Astrocyte (in vitro differentiated cells and primary cell): ENCODE measurements around the gene TOMM40L. TPM values are rescaled to one million over a fixed set of nuclear protein-coding genes. Genes with fewer than 3 reads are reported as not detected.

ENCODE experiments used
- DNase-seq: peaks from one replicate; pipeline ENCODE4 v3.0.0-alpha.2; 2010; ENCODE audit warnings: low read depth
- FAIRE-seq: peaks from 2 replicates; lab custom pipeline; 2011; peaks lifted over from hg19 to GRCh38; lab: Jason Lieb, UNC
- H2AFZ ChIP-seq: 2 replicates; pipeline ENCODE4 v1.6.0; 2012; ENCODE audit warnings: low read depth, low read length, inconsistent platforms
- H3K27ac ChIP-seq: 2 replicates; pipeline ENCODE4 v1.5.1; 2011; ENCODE audit warnings: low read depth, low read length, inconsistent platforms
- H3K27me3 ChIP-seq: 2 replicates; pipeline ENCODE4 v1.6.0; 2011; ENCODE audit warnings: low read length, inconsistent platforms; ENCODE audit not compliant: insufficient read depth
- H3K36me3 ChIP-seq: 2 replicates; pipeline ENCODE4 v1.5.1; 2011; ENCODE audit warnings: low read length, inconsistent platforms; ENCODE audit not compliant: insufficient read depth
- H3K4me1 ChIP-seq: 2 replicates; pipeline ENCODE4 v1.5.1; 2011; ENCODE audit warnings: low read length, inconsistent platforms; ENCODE audit not compliant: insufficient read depth
- H3K4me2 ChIP-seq: 2 replicates; pipeline ENCODE4 v1.6.0; 2012; ENCODE audit warnings: low read length, inconsistent platforms
- H3K4me3 ChIP-seq: 2 replicates; pipeline ENCODE4 v1.5.1; 2011; ENCODE audit warnings: low read depth, mild to moderate bottlenecking, low read length, inconsistent platforms; ENCODE audit not compliant: insufficient read depth
- H3K79me2 ChIP-seq: 2 replicates; pipeline ENCODE4 v1.6.0; 2012; ENCODE audit warnings: mild to moderate bottlenecking, low read length, inconsistent platforms; ENCODE audit not compliant: insufficient read depth
- H3K9ac ChIP-seq: 2 replicates; pipeline ENCODE4 v1.6.0; 2012; ENCODE audit warnings: mild to moderate bottlenecking, low read length, inconsistent platforms
- H3K9me3 ChIP-seq: 2 replicates; pipeline ENCODE4 v1.5.1; 2012; ENCODE audit warnings: low read depth, mild to moderate bottlenecking, low read length, inconsistent platforms; ENCODE audit not compliant: insufficient read depth
- H4K20me1 ChIP-seq: 2 replicates; pipeline ENCODE4 v1.6.0; 2012; ENCODE audit warnings: low read length, inconsistent platforms; ENCODE audit not compliant: insufficient read depth
- H3K27ac Mint-ChIP-seq: one replicate; pipeline ENCODE4 v1.8.0; 2021; ENCODE audit warnings: mild to moderate bottlenecking, mixed read lengths; ENCODE audit not compliant: unreplicated experiment
- H3K27me3 Mint-ChIP-seq: one replicate; pipeline ENCODE4 v1.8.0; 2021; ENCODE audit warnings: low read depth, mixed read lengths; ENCODE audit not compliant: unreplicated experiment
- H3K36me3 Mint-ChIP-seq: one replicate; pipeline ENCODE4 v1.8.0; 2021; ENCODE audit warnings: low read depth, mixed read lengths; ENCODE audit not compliant: unreplicated experiment
- H3K4me1 Mint-ChIP-seq: one replicate; pipeline ENCODE4 v1.8.0; 2021; ENCODE audit warnings: low read depth, mixed read lengths; ENCODE audit not compliant: unreplicated experiment
- H3K4me3 Mint-ChIP-seq: one replicate; pipeline ENCODE4 v1.8.0; 2021; ENCODE audit warnings: mild to moderate bottlenecking, moderate library complexity, mixed read lengths; ENCODE audit not compliant: unreplicated experiment
- H3K9me3 Mint-ChIP-seq: one replicate; pipeline ENCODE4 v1.8.0; 2021; ENCODE audit warnings: mild to moderate bottlenecking, mixed read lengths; ENCODE audit not compliant: unreplicated experiment
- EZH2 ChIP-seq: IDR thresholded peaks from 2 replicates; pipeline ENCODE4 v1.6.1; 2012; ENCODE audit warnings: mild to moderate bottlenecking, low read length, inconsistent platforms; ENCODE audit not compliant: insufficient read depth
- total RNA-seq: library from RNA; stranded (reverse); gene quantifications from 2 replicates; pipeline ENCODE4 v1.2.1, GENCODE V29; 2021
- TF ChIP-seq, protein P1 (sequence below): IDR thresholded peaks from 2 replicates; pipeline ENCODE4 v1.5.1; 2011; ENCODE audit warnings: low read depth, mild to moderate bottlenecking, inconsistent platforms, low read length, moderate library complexity; ENCODE audit not compliant: insufficient read depth

The TOMM40L gene
- total RNA-seq, 1 donor from 2014 or later, result 12.0 TPM

- TF ChIP-seq, protein P1, sequence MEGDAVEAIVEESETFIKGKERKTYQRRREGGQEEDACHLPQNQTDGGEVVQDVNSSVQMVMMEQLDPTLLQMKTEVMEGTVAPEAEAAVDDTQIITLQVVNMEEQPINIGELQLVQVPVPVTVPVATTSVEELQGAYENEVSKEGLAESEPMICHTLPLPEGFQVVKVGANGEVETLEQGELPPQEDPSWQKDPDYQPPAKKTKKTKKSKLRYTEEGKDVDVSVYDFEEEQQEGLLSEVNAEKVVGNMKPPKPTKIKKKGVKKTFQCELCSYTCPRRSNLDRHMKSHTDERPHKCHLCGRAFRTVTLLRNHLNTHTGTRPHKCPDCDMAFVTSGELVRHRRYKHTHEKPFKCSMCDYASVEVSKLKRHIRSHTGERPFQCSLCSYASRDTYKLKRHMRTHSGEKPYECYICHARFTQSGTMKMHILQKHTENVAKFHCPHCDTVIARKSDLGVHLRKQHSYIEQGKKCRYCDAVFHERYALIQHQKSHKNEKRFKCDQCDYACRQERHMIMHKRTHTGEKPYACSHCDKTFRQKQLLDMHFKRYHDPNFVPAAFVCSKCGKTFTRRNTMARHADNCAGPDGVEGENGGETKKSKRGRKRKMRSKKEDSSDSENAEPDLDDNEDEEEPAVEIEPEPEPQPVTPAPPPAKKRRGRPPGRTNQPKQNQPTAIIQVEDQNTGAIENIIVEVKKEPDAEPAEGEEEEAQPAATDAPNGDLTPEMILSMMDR, result peak; percentile 95
- TF ChIP-seq EZH2, result no peak
- Histone ChIP-seq H3K27ac (no peak overlapping the region), H3K4me3 (no peak overlapping the region), H3K9me3 (no peaks in the 10 kb centered on the region), H3K4me2 (no peak overlapping the region), H3K4me1 (peaks cover 13% of the 10 kb centered on the region), H2AFZ (no peak overlapping the region), H3K9ac (no peak overlapping the region), H4K20me1 (no peaks in the 10 kb centered on the region), H3K79me2 (no peaks in the 10 kb centered on the region), H3K27me3 (no peaks in the 10 kb centered on the region), H3K36me3 (no peaks in the 10 kb centered on the region)
- Mint-ChIP-seq H3K4me3 (no peak overlapping the region), H3K27me3 (peaks cover 2% of the 10 kb centered on the region), H3K4me1 (peaks cover 12% of the 10 kb centered on the region), H3K36me3 (no peaks in the 10 kb centered on the region), H3K27ac (peak overlapping the region; percentile 71), H3K9me3 (no peaks in the 10 kb centered on the region)
- FAIRE-seq (no peak), DNase-seq (peak; percentile 27)
Measured at GRCh38 chr1:161192476-161193465, 33.1 kb upstream of the TOMM40L start.

DNA sequence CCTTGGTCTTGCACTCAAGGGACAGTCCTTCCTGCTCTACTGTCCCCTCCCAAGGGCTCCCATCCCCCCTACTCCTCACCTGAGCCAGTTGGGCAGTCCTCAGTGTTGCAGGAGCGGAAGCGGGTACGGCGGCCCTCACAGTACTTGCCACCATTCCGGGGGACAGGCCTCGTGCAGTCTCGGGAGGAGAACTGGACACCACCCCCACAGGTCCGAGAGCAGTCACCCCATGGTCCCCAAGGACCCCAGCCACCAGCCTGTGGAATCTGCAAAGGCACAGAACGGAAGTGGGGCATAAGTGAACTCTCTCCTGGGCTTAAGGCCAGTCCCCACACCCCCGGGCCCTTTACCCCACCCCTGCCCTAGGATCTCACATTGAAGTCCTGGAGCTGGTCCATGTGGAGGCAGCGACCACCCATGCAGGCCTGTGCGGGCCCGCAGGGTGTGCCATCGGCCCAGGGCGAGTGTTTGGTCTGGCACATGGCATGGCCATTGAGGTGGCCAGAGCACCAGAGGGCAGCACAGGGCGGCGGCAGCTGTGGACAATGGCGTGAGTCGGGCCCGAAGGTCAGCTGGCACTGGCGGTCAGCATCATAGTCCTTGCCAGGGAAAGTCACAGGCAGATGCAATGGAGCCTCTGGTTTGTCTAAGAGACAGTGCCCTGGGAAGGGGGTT, 32.2 kb upstream of the TOMM40L start:
- peaks cover 2% of the 10 kb centered on the region for H3K27me3 Mint-ChIP-seq
- Histone ChIP-seq H3K9me3 (no peaks in the 10 kb centered on the region), H3K27ac (no peak overlapping the region), H2AFZ (no peak overlapping the region), H3K36me3 (no peaks in the 10 kb centered on the region), H3K79me2 (no peaks in the 10 kb centered on the region), H3K4me1 (peaks cover 20% of the 10 kb centered on the region), H3K27me3 (no peaks in the 10 kb centered on the region), H3K4me2 (no peak overlapping the region), H3K4me3 (no peak overlapping the region), H3K9ac (no peak overlapping the region), H4K20me1 (no peaks in the 10 kb centered on the region)
- H3K27ac Mint-ChIP-seq, result no peak overlapping the region
- DNase-seq, result no peak
- no peak for FAIRE-seq
- H3K4me1 Mint-ChIP-seq, result peaks cover 12% of the 10 kb centered on the region
- TF ChIP-seq EZH2, result no peak
- TF ChIP-seq, protein P1, result no peak
- H3K4me3 Mint-ChIP-seq, result no peak overlapping the region
- no peaks in the 10 kb centered on the region for H3K9me3 Mint-ChIP-seq
- no peaks in the 10 kb centered on the region for H3K36me3 Mint-ChIP-seq
